ENCODE measurements around the gene CCDC74B. TPM values are rescaled to one million over a fixed set of nuclear protein-coding genes. Genes with fewer than 3 reads are reported as not detected.
"Not testable (repeated sequence)": the region's sequence is repeated elsewhere in the genome, so short reads cannot be mapped to it uniquely, and the experiment has no call there.

CCDC74B gene
- total and polyA plus RNA-seq, 2 of the 8 experiments (the other 6 are each of a cell fraction or from before 2014, with no cell fraction given), result 6.4 to 6.7 TPM

GRCh38 chr2:130157825-130158514 lies 13.1 kb upstream of the CCDC74B start:
- H2BK20ac ChIP-seq (ENCODE audit: low read length); H2BK5ac ChIP-seq (ENCODE audit: low read depth, low read length); H3K27ac ChIP-seq (ENCODE audit: low read depth, low read length); H3K9ac ChIP-seq (replicated peaks in 1 of 4; ENCODE audit: extremely low read depth in 1 of 4, low read depth in 3 of 4, low read length in 3 of 4); H3K9me3 ChIP-seq (ENCODE audit: insufficient read depth in 2 of 2, low read depth in 1 of 2, low read length in 1 of 2); H3K23me2 ChIP-seq (ENCODE audit: low read depth, low read length); H2AK5ac ChIP-seq (ENCODE audit: low read depth, low read length); DNase-seq (ENCODE audit: low read depth in 1 of 2, low spot score in 2 of 2); H3K4me3 ChIP-seq (ENCODE audit: extremely low read depth in 1 of 4, insufficient read depth in 2 of 4, low read depth in 3 of 4, low read length in 4 of 4); H3K4ac ChIP-seq (replicated peaks; ENCODE audit: insufficient read length, low read depth, low read length); H2BK120ac ChIP-seq (replicated peaks; ENCODE audit: low read depth, low read length); H4K5ac ChIP-seq (ENCODE audit: insufficient read length, low read depth, low read length); H3K27me3 ChIP-seq (replicated peaks in 1 of 4; ENCODE audit: control insufficient read depth in 3 of 4, extremely low read depth in 1 of 4, insufficient read depth in 3 of 4, low read length in 3 of 4); H2BK12ac ChIP-seq (ENCODE audit: low read depth, low read length); H3K56ac ChIP-seq (replicated peaks; ENCODE audit: insufficient read length, low read depth, low read length); H3K79me2 ChIP-seq (ENCODE audit: control insufficient read depth in 1 of 2, insufficient read depth in 2 of 2, low read length in 2 of 2); H3K14ac ChIP-seq (ENCODE audit: insufficient read length); H3K4me1 ChIP-seq (replicated peaks in 1 of 4; ENCODE audit: control insufficient read depth in 3 of 4, insufficient read depth in 4 of 4, low read length in 3 of 4); POLR2A ChIA-PET (ENCODE audit: partially characterized antibody); H4K20me1 ChIP-seq (replicated peaks in 1 of 2; ENCODE audit: control insufficient read depth in 1 of 2, insufficient read depth in 2 of 2, low read length in 2 of 2); H2BK15ac ChIP-seq (ENCODE audit: low read length); H3K4me2 ChIP-seq (ENCODE audit: insufficient read depth in 1 of 2, low read depth in 2 of 2, low read length in 2 of 2); H3K23ac ChIP-seq (ENCODE audit: insufficient read length); CTCF ChIA-PET (ENCODE audit: partially characterized antibody); H4K91ac ChIP-seq (replicated peaks; ENCODE audit: insufficient read length, low read length); FAIRE-seq; H3K18ac ChIP-seq (ENCODE audit: extremely low read depth, low read length); H3K79me1 ChIP-seq (ENCODE audit: low read depth, low read length); H2AFZ ChIP-seq (ENCODE audit: low read length); H4K8ac ChIP-seq (ENCODE audit: extremely low read depth, insufficient read depth, low read length): not testable (repeated sequence)
- WGBS, 2 experiments (ENCODE audit: extremely low coverage in 1 of 2, insufficient coverage in 1 of 2, insufficient read length in 1 of 2, insufficient replicate concordance in 2 of 2, low coverage in 1 of 2, low lambda C conversion rate in 2 of 2, missing lambda C conversion rate in 1 of 2), result 92% methylated on average over 13 of the region's 13 CpGs; no CpG with 5 or more reads in 1 of the 2 experiments
- H3K36me3 ChIP-seq (ENCODE audit: control insufficient read depth in 2 of 4, insufficient read depth in 4 of 4, low read length in 3 of 4), result peaks cover 3 to 26% (median 12%) of the 10 kb centered on the region in 4 experiments; a peak in 7 of 8 replicates

- POLR2A ChIA-PET (ENCODE audit: partially characterized antibody); H3K27me3 ChIP-seq (replicated peaks in 1 of 4; ENCODE audit: control insufficient read depth in 3 of 4, extremely low read depth in 1 of 4, insufficient read depth in 3 of 4, low read length in 3 of 4); H3K4me1 ChIP-seq (replicated peaks in 1 of 4; ENCODE audit: control insufficient read depth in 3 of 4, insufficient read depth in 4 of 4, low read length in 3 of 4); DNase-seq (ENCODE audit: low read depth in 1 of 2, low spot score in 2 of 2); H3K9ac ChIP-seq (replicated peaks in 1 of 4; ENCODE audit: extremely low read depth in 1 of 4, low read depth in 3 of 4, low read length in 3 of 4); FAIRE-seq; H2BK15ac ChIP-seq (ENCODE audit: low read length); H3K14ac ChIP-seq (ENCODE audit: insufficient read length); H3K9me3 ChIP-seq (ENCODE audit: insufficient read depth in 2 of 2, low read depth in 1 of 2, low read length in 1 of 2); H2AFZ ChIP-seq (ENCODE audit: low read length); H3K23ac ChIP-seq (ENCODE audit: insufficient read length); H3K4ac ChIP-seq (replicated peaks; ENCODE audit: insufficient read length, low read depth, low read length); H4K20me1 ChIP-seq (replicated peaks in 1 of 2; ENCODE audit: control insufficient read depth in 1 of 2, insufficient read depth in 2 of 2, low read length in 2 of 2); H3K79me1 ChIP-seq (ENCODE audit: low read depth, low read length); H2BK120ac ChIP-seq (replicated peaks; ENCODE audit: low read depth, low read length); H2BK12ac ChIP-seq (ENCODE audit: low read depth, low read length); H2BK20ac ChIP-seq (ENCODE audit: low read length); H3K18ac ChIP-seq (ENCODE audit: extremely low read depth, low read length); H4K5ac ChIP-seq (ENCODE audit: insufficient read length, low read depth, low read length); H3K56ac ChIP-seq (replicated peaks; ENCODE audit: insufficient read length, low read depth, low read length); CTCF ChIA-PET (ENCODE audit: partially characterized antibody); H3K23me2 ChIP-seq (ENCODE audit: low read depth, low read length); H2AK5ac ChIP-seq (ENCODE audit: low read depth, low read length); H4K8ac ChIP-seq (ENCODE audit: extremely low read depth, insufficient read depth, low read length); H3K79me2 ChIP-seq (ENCODE audit: control insufficient read depth in 1 of 2, insufficient read depth in 2 of 2, low read length in 2 of 2); H2BK5ac ChIP-seq (ENCODE audit: low read depth, low read length); H3K27ac ChIP-seq (ENCODE audit: low read depth, low read length); H3K4me2 ChIP-seq (ENCODE audit: insufficient read depth in 1 of 2, low read depth in 2 of 2, low read length in 2 of 2); H3K4me3 ChIP-seq (ENCODE audit: extremely low read depth in 1 of 4, insufficient read depth in 2 of 4, low read depth in 3 of 4, low read length in 4 of 4); H4K91ac ChIP-seq (replicated peaks; ENCODE audit: insufficient read length, low read length): not testable (repeated sequence)
- 89% methylated on average over 9 of the region's 12 CpGs; no CpG with 5 or more reads in 1 of the 2 experiments for WGBS, 2 experiments (ENCODE audit: extremely low coverage in 1 of 2, insufficient coverage in 1 of 2, insufficient read length in 1 of 2, insufficient replicate concordance in 2 of 2, low coverage in 1 of 2, low lambda C conversion rate in 2 of 2, missing lambda C conversion rate in 1 of 2)
- peaks cover 3 to 27% (median 14%) of the 10 kb centered on the region in 4 experiments; a peak in 5 of 8 replicates for H3K36me3 ChIP-seq (ENCODE audit: control insufficient read depth in 2 of 4, insufficient read depth in 4 of 4, low read length in 3 of 4)
Measured at GRCh38 chr2:130157354-130157753, 12.4 kb upstream of the CCDC74B start.

Measured in H1 (cell line).